ENCODE data around the gene MDK.

Gene MDK

DNA sequence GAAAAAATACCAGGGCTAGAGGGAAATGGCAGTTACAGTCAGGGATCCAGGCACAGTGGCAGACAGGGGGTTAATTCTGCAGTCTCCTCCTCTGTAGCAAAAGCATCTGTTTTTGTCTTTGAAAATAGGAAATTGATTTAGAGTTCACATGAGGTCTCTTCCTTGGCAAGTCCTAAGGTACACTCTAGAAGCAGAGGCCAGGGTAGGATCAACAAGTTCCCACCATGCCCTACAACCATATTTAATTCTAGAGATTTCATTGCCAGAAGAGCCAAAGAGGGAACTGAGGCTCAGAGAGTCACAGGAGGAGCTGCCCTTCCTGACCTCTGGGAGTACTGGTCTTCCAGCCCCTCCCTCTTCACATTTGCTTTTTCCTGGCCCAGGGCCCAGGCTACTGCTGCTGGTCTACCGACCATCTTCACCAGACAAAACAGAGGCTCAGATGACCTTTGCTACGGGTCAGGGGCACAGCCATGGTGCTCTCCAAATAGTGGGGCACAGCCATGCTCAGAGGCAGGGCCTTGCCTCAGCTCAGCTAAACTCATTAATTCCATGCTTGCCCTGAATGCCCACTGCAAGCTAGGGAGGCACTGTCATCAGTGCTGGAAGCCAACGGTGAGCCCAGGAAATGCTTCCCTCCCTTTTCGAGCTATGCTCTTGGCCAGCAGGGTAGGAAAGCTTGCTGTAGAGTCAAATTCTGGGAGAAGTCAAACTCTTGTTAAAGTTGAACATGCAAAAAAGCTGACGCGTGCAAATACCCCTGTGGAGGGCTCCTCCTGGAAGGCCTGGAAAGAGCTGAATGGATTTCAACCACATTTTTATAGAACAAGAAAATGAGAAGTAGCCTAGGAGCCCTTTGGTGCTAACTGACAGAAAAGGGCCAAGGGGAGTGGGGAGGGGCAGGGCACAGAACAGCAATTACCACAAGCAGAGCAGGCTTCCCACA lies 21.8 kb downstream of the MDK start:
- no peak for DNase-seq (ENCODE audit: low read depth)

DNA sequence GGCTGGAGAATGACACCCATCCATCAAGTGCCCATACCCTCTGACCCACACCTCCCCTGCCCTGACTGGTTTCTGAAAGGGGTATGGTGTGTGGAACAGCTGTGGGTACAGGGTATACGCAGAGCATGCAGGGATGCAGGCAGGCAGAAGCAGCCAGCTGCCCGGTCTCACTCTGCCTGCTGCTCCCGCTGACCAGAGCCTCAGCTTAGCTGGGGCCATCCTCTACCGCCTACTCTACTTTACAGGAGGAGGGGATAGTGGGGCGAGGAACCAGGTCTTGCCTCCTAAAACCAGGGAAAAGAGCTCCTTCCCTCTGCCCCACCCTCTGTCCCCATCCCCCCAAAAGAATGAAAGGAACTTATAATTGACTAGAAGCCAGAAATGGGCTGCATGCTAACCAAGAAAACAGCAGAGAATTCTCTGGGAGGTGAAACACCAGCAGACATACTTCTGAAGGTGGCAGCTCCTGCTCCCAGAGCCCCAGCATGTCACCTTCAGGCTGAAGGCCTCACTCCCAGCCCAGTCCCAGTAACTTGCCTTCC lies 23.1 kb downstream of the MDK start:
- no peak for DNase-seq (ENCODE audit: low read depth)

DNA sequence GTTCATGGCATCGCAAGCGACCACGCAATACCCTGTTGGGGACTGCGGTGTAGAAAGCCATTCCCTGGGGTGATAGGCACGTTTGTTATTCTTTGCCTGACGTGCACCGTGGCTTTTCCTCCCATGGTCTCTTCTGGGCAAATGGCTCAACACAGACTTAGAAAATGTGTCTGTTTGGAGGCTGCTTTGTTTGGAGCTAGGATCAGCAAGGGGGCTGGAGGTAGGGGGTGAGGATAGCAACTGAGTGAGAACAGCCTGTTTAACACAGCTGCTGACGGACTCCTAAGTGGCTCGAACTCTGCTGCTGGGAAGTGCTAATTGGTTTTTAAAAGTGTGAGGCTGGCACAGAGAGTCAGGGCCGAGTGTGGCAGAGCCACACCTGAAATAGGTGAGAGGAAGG lies 26.2 kb downstream of the MDK start:
- no peak for DNase-seq (ENCODE audit: low read depth)

DNA sequence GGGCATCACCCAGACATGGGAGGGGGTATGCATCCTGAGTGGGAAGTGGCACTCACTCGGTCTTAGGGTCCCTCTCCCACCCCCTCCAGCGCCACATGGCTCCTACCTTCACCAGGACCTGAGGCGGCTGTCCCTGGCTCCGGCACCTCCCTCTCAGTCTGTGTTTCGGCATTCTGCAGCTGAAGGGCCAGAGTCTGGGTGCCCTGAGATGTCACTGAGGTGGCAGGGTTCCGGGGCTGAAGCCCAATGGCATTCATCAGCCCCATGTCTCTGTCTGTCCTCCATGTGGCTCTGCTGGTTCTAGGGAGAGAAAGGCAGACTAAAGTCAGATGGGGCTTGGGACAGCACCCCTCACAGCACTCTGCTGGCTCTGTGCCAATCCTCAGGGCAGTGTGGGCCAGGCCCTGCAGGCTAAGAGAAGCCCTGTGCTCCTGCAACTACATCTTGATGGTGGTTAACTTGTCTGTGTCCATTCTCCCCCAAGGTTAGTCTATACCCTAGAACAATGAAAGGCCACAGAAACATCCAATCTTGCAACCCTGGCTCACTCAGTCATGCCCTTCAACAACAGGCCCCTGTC lies 27.0 kb downstream of the MDK start:
- DNase-seq (ENCODE audit: low read depth) = no peak

DNA sequence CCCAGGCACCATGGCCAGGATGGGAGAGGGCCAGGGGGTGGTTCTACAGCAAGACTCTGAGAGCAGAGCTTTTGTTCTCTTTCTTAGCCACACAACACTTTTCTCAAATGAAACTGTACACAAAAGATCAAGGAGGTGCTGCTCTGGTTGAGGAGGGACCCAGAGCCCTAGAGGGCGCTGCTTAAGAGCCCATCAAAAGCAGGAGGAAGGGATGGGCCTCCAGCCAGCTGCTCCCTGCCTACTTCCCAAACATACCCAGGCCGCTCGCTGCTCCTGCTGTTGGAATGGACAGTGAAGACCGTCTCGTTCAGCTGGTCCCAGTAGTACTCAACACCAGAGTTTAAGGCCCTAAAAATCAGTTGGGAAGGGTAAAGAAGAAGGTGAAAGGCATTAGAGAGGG lies 28.6 kb downstream of the MDK start:
- no peak for DNase-seq (ENCODE audit: low read depth)

DNA sequence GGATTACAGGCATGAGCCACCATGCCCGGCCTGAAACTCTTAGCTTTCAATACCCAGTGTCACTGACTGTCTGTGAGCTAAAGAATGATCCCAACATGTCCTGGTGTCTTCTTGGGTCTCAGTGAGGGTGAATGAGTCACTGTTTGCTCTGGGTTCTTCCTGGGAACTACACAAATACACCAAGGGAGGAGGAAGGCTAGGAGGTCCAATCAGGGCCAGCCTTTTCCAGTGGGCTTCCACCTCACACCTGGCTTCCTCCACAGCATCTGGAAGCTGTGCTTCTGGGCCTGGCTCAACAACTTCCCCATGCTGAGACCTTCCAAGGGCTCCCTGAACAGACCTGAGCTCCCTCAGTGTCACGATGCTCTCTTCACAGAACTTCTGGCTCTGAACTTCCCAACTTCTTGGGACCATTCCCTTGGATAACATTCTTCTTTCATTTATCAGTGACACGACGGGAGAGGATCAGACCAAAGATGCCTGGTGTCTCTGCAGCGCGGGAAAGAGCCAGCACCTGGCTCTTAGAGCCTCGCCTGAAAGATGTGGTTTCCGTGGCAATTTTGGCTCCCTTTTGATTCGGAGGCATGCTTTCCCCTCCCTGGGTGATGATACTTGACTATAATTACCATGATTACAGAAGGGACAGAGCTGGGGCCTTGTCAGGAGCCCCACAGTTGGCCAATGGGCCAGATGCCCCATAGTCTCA lies 32.4 kb downstream of the MDK start:
- DNase-seq (ENCODE audit: low read depth) = no peak

DNA sequence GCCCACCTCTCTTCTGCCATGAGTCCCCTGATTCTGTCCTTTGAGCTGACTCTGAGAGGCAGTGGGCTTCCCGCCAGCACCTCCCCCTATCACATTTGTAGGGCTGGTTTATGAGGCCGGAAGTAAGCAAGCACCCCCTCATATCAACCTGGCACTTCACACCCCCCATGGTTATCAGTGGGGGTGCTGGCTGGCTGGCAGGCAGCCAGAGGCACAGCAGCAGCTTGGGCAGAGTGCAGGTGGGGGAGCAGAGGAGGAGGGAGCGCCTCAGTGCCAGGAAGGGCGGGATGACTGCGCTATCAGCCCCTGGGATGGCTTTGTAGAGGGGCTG lies 33.0 kb downstream of the MDK start:
- DNase-seq (ENCODE audit: low read depth) = no peak

DNA sequence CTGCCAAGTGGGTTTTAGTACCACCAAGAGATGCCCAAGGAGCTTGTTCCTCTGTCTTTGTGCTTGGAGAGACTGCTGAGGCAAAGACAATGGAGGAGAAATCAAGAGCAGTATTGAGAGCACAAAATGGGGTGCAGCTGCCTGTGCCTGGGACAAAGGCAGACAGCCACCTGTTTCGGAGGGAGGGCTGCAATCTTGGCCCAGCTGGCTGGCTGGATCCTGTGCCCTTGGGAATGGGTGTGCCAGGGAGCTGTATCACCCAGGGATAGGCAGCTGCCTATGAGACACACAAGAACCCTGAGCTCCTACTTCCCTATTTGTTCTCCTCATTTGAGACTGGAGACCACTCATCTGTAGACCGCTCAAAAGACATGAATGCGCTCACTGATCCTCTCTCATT lies 33.4 kb downstream of the MDK start:
- no peak for DNase-seq (ENCODE audit: low read depth)

DNA sequence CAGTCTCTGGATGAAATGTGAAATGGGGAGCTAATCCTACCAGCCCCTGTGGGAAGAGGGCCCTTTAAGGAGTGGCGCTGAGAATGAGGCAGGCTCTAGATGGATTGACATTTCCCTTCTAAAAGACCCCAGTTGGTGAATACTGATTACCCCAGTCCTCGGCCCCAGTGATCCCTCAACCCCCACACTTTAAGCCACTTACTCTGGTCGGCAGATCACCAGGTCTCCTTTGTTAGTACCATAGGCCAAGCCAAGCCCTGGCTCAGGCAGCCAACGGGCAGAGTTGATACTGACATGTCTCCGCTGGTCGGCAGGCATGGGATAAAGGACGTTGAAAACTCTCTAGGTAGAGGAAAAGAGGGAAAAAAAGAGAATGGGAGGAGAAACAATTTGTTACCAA lies 36.2 kb downstream of the MDK start:
- no peak for DNase-seq (ENCODE audit: low read depth)

DNA sequence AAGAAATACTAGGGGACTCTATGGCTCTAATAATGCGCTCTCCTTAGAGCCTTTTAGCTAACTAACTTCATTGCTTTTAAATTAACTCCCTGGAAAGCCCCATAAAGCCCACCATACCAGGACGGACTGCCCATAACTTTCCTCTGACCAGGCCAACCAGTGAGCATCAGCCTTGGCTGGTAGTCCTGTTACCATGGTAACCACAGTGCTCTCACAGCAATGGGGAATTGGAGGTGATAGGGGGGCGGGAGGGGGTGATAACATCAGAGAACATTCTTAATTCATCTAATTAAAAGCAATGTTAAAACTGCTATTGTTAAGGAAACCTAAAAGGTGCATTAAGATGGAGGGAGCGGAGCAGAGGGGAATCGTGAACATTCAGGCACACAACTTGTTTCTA lies 37.3 kb downstream of the MDK start:
- no peak for DNase-seq (ENCODE audit: low read depth)

DNA sequence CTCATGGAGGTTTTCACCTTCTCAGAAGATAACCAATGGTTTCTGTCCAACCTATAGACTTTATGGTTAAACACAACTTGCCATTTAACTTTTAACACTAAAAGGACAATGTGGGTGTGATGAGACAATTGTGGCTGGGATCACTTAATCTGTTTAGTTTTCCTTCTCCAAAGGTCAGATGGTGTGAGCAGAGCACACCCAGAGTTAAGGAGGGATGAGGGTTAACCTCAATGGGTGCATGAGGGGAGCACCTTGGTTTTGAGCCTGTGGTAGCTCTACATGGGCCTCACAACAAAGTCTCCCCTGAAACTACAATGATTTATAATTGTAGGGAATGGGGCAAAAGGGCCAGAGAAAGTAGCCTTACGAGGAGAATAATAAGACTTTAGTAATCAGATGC lies 39.0 kb downstream of the MDK start:
- DNase-seq (ENCODE audit: low read depth) = no peak

DNA sequence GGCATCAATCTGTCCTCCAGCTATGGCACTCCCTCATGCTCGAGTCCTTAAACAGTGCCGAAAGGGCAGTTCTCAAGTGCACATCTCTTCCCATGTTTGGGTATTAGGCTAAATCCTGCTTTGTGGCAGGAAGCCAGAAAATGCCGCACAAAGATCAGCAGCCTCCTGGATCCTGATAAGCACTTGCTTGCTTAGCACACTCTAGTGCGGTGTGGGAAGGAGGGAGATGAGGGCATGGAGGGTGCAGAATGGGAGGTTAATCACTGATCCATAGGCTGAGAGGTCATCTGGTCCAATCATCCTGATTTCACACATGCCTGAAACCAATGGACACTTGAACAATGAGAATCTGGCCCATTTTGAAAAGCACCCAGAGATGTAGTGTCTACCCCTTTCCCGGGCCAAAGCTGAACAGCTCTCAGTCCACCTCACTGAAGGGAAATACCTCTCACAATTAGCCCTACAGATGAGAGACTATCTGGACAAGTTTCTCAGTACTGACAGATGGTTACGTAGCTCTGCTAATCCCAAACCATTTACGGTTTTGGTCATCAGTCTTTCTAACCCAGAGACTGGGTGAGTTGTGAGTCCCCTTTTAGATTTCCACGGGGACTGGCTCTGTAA lies 39.9 kb downstream of the MDK start:
- no peak for DNase-seq (ENCODE audit: low read depth)

DNA sequence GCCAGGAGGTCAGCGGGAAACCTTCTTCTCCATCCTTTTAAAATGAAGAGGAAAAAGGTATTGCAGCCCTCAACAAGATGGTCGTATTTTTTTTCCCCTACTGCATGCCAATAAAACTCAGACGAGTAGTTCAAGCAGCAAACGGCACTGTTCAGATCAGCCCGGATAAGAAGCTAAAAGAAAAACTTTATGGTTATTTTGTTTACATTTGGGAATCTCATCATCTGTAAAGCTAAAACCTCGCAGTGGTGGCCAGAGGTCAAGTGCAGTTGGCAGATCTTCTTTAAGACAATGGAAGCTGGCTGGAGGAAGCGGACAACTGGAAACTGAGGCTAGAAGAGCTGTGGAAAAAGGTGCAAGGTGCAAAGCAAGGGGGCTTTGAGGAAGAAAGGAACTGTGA lies 41.1 kb downstream of the MDK start:
- DNase-seq (ENCODE audit: low read depth) = no peak

DNA sequence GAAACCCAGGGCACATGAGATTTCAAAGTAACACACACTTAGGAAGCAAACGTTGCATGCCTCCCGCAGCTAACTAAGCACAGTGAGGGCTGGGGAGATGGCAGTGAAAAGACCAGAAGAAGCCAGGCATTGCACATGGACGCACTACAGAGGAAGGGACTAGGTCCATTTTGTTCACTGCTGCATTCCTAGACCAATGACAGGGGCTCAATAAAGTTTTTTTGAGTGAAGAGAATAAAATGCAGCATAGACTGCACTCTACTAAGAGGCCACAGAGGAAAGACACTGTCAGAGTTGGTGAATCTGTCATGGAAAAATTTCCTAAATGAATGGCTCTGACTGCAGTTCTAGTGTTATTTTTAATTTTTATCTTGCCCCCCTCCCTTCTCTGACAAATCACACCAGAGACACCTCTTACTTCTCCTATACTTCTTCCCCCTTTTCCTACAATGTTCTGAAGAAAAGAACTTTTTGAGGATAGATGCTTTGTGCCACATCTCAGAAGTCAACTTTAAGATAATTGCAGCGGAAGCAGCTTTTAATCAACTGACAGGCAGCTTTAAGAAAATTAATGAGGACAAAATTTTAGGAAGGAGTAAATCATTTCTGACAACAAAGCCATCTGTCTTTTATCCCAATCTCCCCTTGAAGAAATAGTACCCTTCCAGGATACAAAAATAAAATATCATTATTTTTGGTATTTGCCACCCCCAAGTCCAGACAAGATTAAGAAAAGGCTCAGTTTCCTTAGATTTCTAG lies 44.9 kb downstream of the MDK start:
- no peak for DNase-seq (ENCODE audit: low read depth)

DNA sequence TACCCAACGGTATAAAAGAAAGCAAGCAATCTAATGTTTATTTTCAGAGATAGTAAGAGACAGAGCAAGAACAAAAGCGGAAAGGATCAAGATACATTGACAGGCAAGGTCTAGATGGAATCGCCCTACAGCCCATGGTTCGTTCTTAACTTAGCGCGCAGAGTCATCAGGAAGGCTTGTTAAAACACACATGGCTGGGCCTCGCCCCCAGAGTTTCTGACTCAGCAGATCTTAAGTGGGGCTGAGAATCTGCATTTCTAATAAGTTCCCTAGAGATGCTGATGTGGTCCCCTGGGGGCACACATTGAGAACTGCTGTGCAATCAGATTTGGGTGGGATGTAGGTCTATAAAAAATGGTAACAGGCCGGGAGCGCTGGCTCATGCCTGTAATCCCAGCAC lies 45.9 kb downstream of the MDK start:
- DNase-seq (ENCODE audit: low read depth) = no peak

DNA sequence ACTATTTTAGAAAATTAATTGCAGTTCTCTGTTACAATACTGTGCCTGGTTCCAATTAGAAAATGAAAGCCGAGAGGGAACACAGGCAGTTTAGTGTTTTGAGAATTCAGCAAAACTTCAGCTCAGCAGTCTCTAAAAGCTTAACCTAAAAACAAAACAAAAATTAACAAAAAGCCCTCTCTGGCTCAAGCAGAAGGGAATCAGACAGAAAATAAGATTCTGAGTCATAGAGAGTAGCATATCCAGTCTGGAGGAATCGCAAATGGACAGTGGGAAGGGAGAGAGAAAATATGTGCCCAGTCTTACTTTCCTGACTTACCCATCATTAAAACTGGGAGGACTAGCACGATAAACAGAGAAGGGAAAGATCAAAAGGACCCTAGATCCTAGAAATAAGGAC lies 48.2 kb downstream of the MDK start:
- DNase-seq (ENCODE audit: low read depth) = no peak

DNA sequence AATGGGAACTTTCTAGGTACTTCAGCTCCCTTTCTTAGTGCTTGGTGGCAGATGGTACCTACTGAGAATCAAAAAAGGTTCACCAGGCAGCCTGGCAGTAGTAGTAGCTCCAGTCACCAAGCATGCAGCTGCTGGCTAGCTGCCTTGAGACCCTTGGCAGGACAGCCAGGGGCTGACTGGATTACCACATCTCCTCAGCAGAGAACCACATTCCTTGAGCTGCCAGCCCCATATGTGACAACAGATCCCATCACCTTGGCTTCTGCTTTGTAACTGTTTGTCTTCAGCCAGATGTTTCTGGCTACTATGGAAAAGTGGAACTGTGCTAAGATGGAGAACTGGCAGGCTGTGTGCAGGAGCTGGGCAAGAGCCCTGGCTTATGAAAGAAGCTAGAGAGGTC lies 49.7 kb downstream of the MDK start:
- DNase-seq (ENCODE audit: low read depth) = no peak

Measured in stimulated activated CD8-positive, alpha-beta memory T cell treated with anti-CD3 and anti-CD28 coated beads, Interleukin-12 subunit alpha, Interleukin-12 subunit beta, amount 100 ng/mL, for 4 hours (primary cell).